ENCODE results near the gene RHNO1.

- TF ChIP-seq TEAD2 (CRISPR knock-in tag; IDR thresholded peaks at IDR 0.05) (no peak), RAD21 (CRISPR knock-in tag; IDR thresholded peaks at IDR 0.05) (no peak), ZNF687 (CRISPR knock-in tag; IDR thresholded peaks at IDR 0.05) (no peak), POLR2AphosphoS2 (IDR thresholded peaks at IDR 0.05; ENCODE audit: low read depth, low read length) (no peak), ZNF44 (CRISPR knock-in tag; IDR thresholded peaks at IDR 0.05) (no peak)
Measured at GRCh38 chr12:2862876-2863275, 14.1 kb upstream of the RHNO1 start.
